HepG2 (cell line): ENCODE results near the gene GMPPA. TPM values are rescaled to one million over a fixed set of nuclear protein-coding genes. Genes with fewer than 3 reads are reported as not detected.

Experiments used
- CCDC6 ChIP-seq: sonication (generic); formaldehyde crosslinking; IDR thresholded peaks from 2 replicates; pipeline ENCODE4 v1.8.1; 2022; ENCODE audit warnings: mild to moderate bottlenecking, missing genetic modification reagents, moderate library complexity
- MEIS2 ChIP-seq: sonication (generic); formaldehyde crosslinking; IDR thresholded peaks from 2 replicates; pipeline ENCODE4 v1.9.0; 2021; ENCODE audit warnings: mild to moderate bottlenecking, missing genetic modification reagents
- ZHX2 ChIP-seq, 2 experiments: sonication (generic) in 1 of 2; formaldehyde crosslinking in 1 of 2; IDR thresholded peaks; 2 replicates each; pipeline versions ENCODE4 v1.6.1 to v1.9.0; 2014 to 2022; ENCODE audit warnings: antibody characterized with exemption in 1 of 2, borderline replicate concordance in 1 of 2, inconsistent platforms in 1 of 2, low read depth in 1 of 2, missing genetic modification reagents in 1 of 2
- ZNF430 ChIP-seq: sonication (generic); formaldehyde crosslinking; IDR thresholded peaks from 2 replicates; pipeline ENCODE4 v1.9.0; 2021; ENCODE audit warnings: mild to moderate bottlenecking, missing genetic modification reagents
- ZNF800 ChIP-seq: sonication (generic); formaldehyde crosslinking; IDR thresholded peaks from 2 replicates; pipeline ENCODE4 v1.4.0; 2020; ENCODE audit warnings: missing genetic modification reagents
- polyA plus RNA-seq, 8 experiments: library from polyadenylated mRNA; depleted of rRNA in 3 of 8; stranded (reverse) in 7 of 8; unstranded in 1 of 8; fragments of >200 nt; fragmentation: Illumina TruSeq in 4 of 8; extraction: Trizol in 4 of 8; gene quantifications; 2 replicates each; pipeline versions ENCODE4 v1.2.1 to v1.2.3, GENCODE V29; 2011 to 2016; ENCODE audit warnings: low read depth in 4 of 8, missing spikeins in 1 of 8, mixed read lengths in 1 of 8; ENCODE audit not compliant: insufficient read depth in 1 of 8
- total RNA-seq, 5 experiments: library from RNA; depleted of rRNA; stranded (reverse); fragments of >200 nt; fragmentation: Illumina TruSeq; extraction: Trizol; gene quantifications; 2 replicates each; pipeline ENCODE4 v1.2.3, GENCODE V29; 2016; ENCODE audit warnings: low read depth in 1 of 5

The GMPPA gene
- total and polyA plus RNA-seq, 2 of the 13 experiments (the other 11 are each of a cell fraction or from before 2014, with no cell fraction given), result 81.1 to 106 TPM

DNA sequence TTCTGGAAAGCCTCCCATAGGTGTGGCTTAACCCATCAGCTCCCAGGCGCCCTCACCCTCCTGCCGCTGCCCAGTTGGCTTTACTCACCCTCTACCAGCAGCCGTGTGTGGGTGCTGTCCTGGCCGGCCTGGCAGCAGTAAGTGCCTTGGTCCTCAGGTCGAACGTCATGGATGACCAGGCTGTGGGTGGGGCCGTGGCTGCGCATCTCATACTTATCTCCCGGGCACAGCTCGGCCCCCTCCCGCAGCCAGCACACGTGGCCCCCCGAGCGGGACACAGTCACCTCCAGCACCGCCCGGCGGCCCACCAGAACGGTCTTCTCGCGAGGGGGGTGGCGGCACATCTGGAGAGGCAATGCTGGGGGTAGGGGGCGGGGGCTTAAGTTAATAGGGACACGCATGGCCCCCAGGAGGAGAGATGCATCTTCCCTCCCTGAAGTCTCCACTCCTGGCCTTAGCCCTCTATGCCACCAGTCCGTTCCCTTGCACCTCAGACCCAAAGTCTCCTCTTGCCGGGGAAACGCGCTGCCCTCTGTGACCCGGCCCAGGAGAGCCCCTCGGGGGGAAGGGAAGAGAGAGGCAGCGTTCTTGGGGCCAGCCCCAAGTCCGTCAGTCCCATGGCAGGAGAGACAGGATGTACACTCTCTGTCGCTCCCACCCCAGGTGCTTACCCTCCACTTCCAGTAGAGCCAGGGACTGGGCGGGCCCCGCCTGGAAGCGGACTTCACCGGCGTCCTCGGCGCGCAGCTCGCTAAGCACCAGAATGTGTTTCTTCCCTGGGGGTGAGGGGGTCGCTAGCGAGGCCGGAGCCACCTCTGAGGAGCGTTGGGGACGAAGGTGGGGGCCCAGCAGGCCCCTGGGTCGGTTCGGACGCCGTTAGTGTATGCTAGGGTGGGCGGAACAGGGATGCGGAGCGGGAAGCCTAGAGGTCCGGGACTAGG lies 53.0 kb downstream of the GMPPA start (continued):
- TF ChIP-seq CCDC6 (CRISPR knock-in tag) (no peak), ZHX2 (IDR thresholded peaks at IDR 0.05; ENCODE audit: low read depth) (peak; percentile 7; the same call in 1 of the 2 replicates), ZHX2 (CRISPR knock-in tag; IDR thresholded peaks at IDR 0.05; ENCODE audit: borderline replicate concordance) (no peak), ZNF430 (0 out of 2 replicates have a peak, but pooled peaks have one; percentile 26), MEIS2 (CRISPR knock-in tag) (no peak), ZNF800 (CRISPR knock-in tag) (peak; percentile 16; the same call in 1 of the 2 replicates)
